ENCODE data around the gene MYH8. TPM values are rescaled to one million over a fixed set of nuclear protein-coding genes. Genes with fewer than 3 reads are reported as not detected.

MYH8 gene
- total RNA-seq, 1 donor from 2014 or later, result not detected

GRCh38 chr17:10428781-10429180 lies 7.0 kb upstream of the MYH8 start:
- DNase-seq (ENCODE audit: low spot score in 2 of 2, unreplicated experiment in 2 of 2), result no peak
- H3K36me3 Mint-ChIP-seq, result no peaks in the 10 kb centered on the region
- no peaks in the 10 kb centered on the region for H3K27me3 Mint-ChIP-seq (ENCODE audit: low read depth)
- no peak overlapping the region for H3K4me3 Mint-ChIP-seq
- peaks cover 4% of the 10 kb centered on the region for H3K4me1 Mint-ChIP-seq
- peaks cover 13% of the 10 kb centered on the region for H3K9me3 Mint-ChIP-seq
- no peak for TF ChIP-seq CTCF (IDR thresholded peaks at IDR 0.05; ENCODE audit: unreplicated experiment)
- no peak overlapping the region for H3K27ac Mint-ChIP-seq

- Mint-ChIP-seq H3K27ac (no peak overlapping the region), H3K27me3 (ENCODE audit: low read depth) (no peaks in the 10 kb centered on the region), H3K9me3 (no peaks in the 10 kb centered on the region), H3K4me1 (no peaks in the 10 kb centered on the region), H3K4me3 (no peak overlapping the region), H3K36me3 (no peaks in the 10 kb centered on the region)
- no peak for TF ChIP-seq CTCF (IDR thresholded peaks at IDR 0.05; ENCODE audit: unreplicated experiment)
- no peak for DNase-seq (ENCODE audit: low spot score in 2 of 2, unreplicated experiment in 2 of 2)
These were observed 539 bp downstream of the MYH8 start for GRCh38 chr17:10421211-10421610.

GRCh38 chr17:10420811-10421210 lies 939 bp downstream of the MYH8 start:
- no peak overlapping the region for H3K4me3 Mint-ChIP-seq
- H3K27ac Mint-ChIP-seq, result no peak overlapping the region
- no peak for TF ChIP-seq CTCF (IDR thresholded peaks at IDR 0.05; ENCODE audit: unreplicated experiment)
- no peaks in the 10 kb centered on the region for H3K36me3 Mint-ChIP-seq
- DNase-seq (ENCODE audit: low spot score in 2 of 2, unreplicated experiment in 2 of 2), result no peak
- no peaks in the 10 kb centered on the region for H3K4me1 Mint-ChIP-seq
- no peaks in the 10 kb centered on the region for H3K27me3 Mint-ChIP-seq (ENCODE audit: low read depth)
- no peaks in the 10 kb centered on the region for H3K9me3 Mint-ChIP-seq

GRCh38 chr17:10417431-10417830 lies 4.3 kb downstream of the MYH8 start:
- H3K9me3 Mint-ChIP-seq, result no peaks in the 10 kb centered on the region
- no peak for DNase-seq (ENCODE audit: low spot score in 2 of 2, unreplicated experiment in 2 of 2)
- TF ChIP-seq CTCF (IDR thresholded peaks at IDR 0.05; ENCODE audit: unreplicated experiment), result no peak
- H3K27ac Mint-ChIP-seq, result no peak overlapping the region
- H3K4me1 Mint-ChIP-seq, result no peaks in the 10 kb centered on the region
- no peak overlapping the region for H3K4me3 Mint-ChIP-seq
- H3K36me3 Mint-ChIP-seq, result no peaks in the 10 kb centered on the region
- peaks cover 3% of the 10 kb centered on the region for H3K27me3 Mint-ChIP-seq (ENCODE audit: low read depth)

GRCh38 chr17:10415161-10415560 lies 6.6 kb downstream of the MYH8 start:
- Mint-ChIP-seq H3K27me3 (ENCODE audit: low read depth) (peaks cover 6% of the 10 kb centered on the region), H3K4me3 (no peak overlapping the region), H3K9me3 (no peaks in the 10 kb centered on the region), H3K27ac (no peak overlapping the region), H3K4me1 (no peaks in the 10 kb centered on the region), H3K36me3 (no peaks in the 10 kb centered on the region)
- no peak for DNase-seq (ENCODE audit: low spot score in 2 of 2, unreplicated experiment in 2 of 2)
- no peak for TF ChIP-seq CTCF (IDR thresholded peaks at IDR 0.05; ENCODE audit: unreplicated experiment)

GRCh38 chr17:10403589-10403988 lies 18.2 kb downstream of the MYH8 start:
- H3K4me1 Mint-ChIP-seq, result no peaks in the 10 kb centered on the region
- H3K27me3 Mint-ChIP-seq (ENCODE audit: low read depth), result peaks cover 8% of the 10 kb centered on the region
- H3K9me3 Mint-ChIP-seq, result no peaks in the 10 kb centered on the region
- H3K27ac Mint-ChIP-seq, result no peak overlapping the region
- DNase-seq (ENCODE audit: low spot score in 2 of 2, unreplicated experiment in 2 of 2), result no peak
- no peaks in the 10 kb centered on the region for H3K36me3 Mint-ChIP-seq
- no peak for TF ChIP-seq CTCF (IDR thresholded peaks at IDR 0.05; ENCODE audit: unreplicated experiment)
- no peak overlapping the region for H3K4me3 Mint-ChIP-seq
